Astrocyte of the cerebellum (primary cell): ENCODE measurements around the gene HCN2.

Experiments used
- DNase-seq: peaks from one replicate; pipeline ENCODE4 v3.0.0-alpha.2; 2011; ENCODE audit warnings: low read depth
- H3K4me3 ChIP-seq: 2 replicates; pipeline ENCODE4 v1.5.1; 2011; ENCODE audit warnings: mild to moderate bottlenecking, low read depth, low read length, moderate library complexity
- in situ Hi-C: cut with HindIII; loops from 2 replicates; pipeline ENCODE4 v1.10.0; 2017; ENCODE audit warnings: low sequenced_read_pairs
- TF ChIP-seq, protein P1 (sequence below): IDR thresholded peaks from 2 replicates; pipeline ENCODE4 v1.5.1; 2012; ENCODE audit warnings: low read length, low read depth, moderate library complexity, mild to moderate bottlenecking; ENCODE audit errors: missing control alignments

The HCN2 gene

GRCh38 chr19:575527-576506, 13.9 kb upstream of the HCN2 start:
- in situ Hi-C loops = no loop called here
- TF ChIP-seq, protein P1, sequence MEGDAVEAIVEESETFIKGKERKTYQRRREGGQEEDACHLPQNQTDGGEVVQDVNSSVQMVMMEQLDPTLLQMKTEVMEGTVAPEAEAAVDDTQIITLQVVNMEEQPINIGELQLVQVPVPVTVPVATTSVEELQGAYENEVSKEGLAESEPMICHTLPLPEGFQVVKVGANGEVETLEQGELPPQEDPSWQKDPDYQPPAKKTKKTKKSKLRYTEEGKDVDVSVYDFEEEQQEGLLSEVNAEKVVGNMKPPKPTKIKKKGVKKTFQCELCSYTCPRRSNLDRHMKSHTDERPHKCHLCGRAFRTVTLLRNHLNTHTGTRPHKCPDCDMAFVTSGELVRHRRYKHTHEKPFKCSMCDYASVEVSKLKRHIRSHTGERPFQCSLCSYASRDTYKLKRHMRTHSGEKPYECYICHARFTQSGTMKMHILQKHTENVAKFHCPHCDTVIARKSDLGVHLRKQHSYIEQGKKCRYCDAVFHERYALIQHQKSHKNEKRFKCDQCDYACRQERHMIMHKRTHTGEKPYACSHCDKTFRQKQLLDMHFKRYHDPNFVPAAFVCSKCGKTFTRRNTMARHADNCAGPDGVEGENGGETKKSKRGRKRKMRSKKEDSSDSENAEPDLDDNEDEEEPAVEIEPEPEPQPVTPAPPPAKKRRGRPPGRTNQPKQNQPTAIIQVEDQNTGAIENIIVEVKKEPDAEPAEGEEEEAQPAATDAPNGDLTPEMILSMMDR = no peak
- peak overlapping the region; percentile 36 for H3K4me3 ChIP-seq
- no peak for DNase-seq

GRCh38 chr19:576768-577438, 12.8 kb upstream of the HCN2 start:
- DNase-seq = no peak
- in situ Hi-C loops = no loop called here
- TF ChIP-seq, protein P1 = no peak
- H3K4me3 ChIP-seq = no peak overlapping the region

GRCh38 chr19:577439-578392, 12.0 kb upstream of the HCN2 start:
- in situ Hi-C loops = no loop called here
- TF ChIP-seq, protein P1 = no peak
- no peak overlapping the region for H3K4me3 ChIP-seq
- DNase-seq = no peak

DNA sequence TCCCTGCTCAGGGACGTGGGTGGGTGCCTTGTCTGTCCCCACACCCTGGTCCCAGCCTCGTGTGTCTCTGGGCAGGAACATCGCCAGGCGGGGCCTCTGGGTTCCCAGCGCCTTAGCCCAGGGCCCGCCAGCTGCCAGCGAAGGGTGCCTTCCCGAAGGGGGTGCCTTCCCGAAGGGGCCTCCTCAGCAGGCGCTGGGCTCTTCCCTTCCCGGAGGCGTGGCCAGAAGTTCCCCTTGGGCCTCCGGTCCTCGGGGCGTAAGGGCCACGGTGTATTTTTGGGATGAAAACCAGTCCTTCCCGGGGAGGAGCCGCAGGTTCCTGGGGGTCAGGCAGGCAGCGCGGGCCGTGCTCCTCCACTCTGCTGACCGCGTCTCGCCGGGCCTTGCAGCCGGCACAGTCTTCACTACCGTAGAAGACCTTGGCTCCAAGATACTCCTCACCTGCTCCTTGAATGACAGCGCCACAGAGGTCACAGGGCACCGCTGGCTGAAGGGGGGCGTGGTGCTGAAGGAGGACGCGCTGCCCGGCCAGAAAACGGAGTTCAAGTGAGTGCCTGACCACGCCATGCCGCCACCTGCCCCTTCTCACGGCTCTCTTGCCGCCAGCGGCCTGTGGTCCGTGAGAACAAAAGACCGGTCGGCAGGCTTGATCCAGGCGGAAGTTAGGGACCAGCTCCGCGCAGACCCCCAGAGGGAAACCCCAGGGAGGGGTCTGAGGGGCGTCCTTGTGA, 10.4 kb upstream of the HCN2 start:
- no peak overlapping the region for H3K4me3 ChIP-seq
- no peak for DNase-seq
- TF ChIP-seq, protein P1 = no peak
- in situ Hi-C loops = no loop called here

DNA sequence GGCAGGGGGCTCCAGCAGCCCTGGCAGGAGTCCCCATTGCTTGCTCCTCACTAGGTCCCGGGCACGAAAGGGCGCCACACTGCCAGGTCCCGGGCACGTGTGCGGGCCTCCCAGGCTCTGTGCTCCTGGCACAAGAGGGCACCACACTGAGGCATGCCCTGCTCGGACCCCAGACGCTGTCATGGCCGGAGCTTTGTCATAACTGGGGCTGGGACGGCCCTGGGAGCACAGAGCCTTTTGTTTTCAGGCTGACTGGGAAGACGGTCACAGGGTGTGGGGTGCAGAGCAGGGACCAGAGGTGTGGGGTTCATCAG, 9.9 kb upstream of the HCN2 start:
- in situ Hi-C loops = no loop called here
- H3K4me3 ChIP-seq = no peak overlapping the region
- TF ChIP-seq, protein P1 = no peak
- DNase-seq = no peak
